Neural crest cell (in vitro differentiated cells): ENCODE measurements around the gene CDC14A. TPM values are rescaled to one million over a fixed set of nuclear protein-coding genes. Genes with fewer than 3 reads are reported as not detected.

Source experiments
- DNase-seq: peaks from one replicate; pipeline ENCODE4 v3.0.0; 2021; ENCODE audit warnings: low read depth, mixed read lengths, low spot score
- H3K27ac Mint-ChIP-seq: one replicate; pipeline ENCODE4 v1.8.0; 2021; ENCODE audit warnings: mild to moderate bottlenecking, mixed read lengths; ENCODE audit not compliant: unreplicated experiment
- H3K27me3 Mint-ChIP-seq: 2 replicates; pipeline ENCODE4 v1.8.0; 2021; ENCODE audit warnings: low read depth, mild to moderate bottlenecking, mixed read lengths
- H3K36me3 Mint-ChIP-seq: 2 replicates; pipeline ENCODE4 v1.8.0; 2021; ENCODE audit warnings: low read depth, mild to moderate bottlenecking, mixed read lengths
- H3K4me1 Mint-ChIP-seq: 2 replicates; pipeline ENCODE4 v1.8.0; 2021; ENCODE audit warnings: mixed read lengths
- H3K4me3 Mint-ChIP-seq: one replicate; pipeline ENCODE4 v1.8.0; 2021; ENCODE audit warnings: mild to moderate bottlenecking, mixed read lengths
- H3K9me3 Mint-ChIP-seq: 2 replicates; pipeline ENCODE4 v1.8.0; 2021; ENCODE audit warnings: mixed read lengths
- total RNA-seq: library from RNA; stranded (reverse); gene quantifications from 2 replicates; pipeline ENCODE4 v1.2.1, GENCODE V29; 2021
- TF ChIP-seq, protein P1 (sequence below): fragments of 200-600 bp; sonication (generic); conservative IDR thresholded peaks from 2 replicates; pipeline ENCODE4 v1.5.0; 2021; ENCODE audit warnings: antibody characterized with exemption, mild to moderate bottlenecking

Gene CDC14A
- total RNA-seq, 1 donor from 2014 or later: 15.7 TPM

DNA sequence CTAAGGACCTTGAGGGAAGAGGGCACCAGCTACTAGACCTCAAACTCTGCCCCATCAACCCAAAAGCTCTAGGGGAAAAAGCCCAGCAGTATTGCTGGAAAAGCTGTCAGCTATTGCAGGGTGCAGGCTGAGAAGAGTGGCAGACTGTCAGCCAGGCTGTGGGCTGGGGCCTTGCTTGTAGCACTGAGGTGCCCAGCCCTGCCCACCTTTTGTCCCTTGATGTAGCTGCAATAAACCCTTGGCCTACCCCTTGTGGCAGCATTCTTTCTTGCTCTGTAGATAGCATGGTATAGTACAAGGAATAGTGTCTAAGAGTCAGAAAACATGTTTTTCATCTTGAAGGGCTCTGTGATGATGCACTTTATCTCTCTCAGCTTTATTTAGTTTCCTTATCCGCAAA, 39.4 kb downstream of the CDC14A start:
- DNase-seq: no peak
- H3K9me3 Mint-ChIP-seq: no peaks in the 10 kb centered on the region
- no peaks in the 10 kb centered on the region for H3K36me3 Mint-ChIP-seq
- no peak overlapping the region for H3K4me3 Mint-ChIP-seq
- no peak overlapping the region for H3K27ac Mint-ChIP-seq
- no peaks in the 10 kb centered on the region for H3K27me3 Mint-ChIP-seq
- peaks cover 26% of the 10 kb centered on the region for H3K4me1 Mint-ChIP-seq
- TF ChIP-seq, protein P1, sequence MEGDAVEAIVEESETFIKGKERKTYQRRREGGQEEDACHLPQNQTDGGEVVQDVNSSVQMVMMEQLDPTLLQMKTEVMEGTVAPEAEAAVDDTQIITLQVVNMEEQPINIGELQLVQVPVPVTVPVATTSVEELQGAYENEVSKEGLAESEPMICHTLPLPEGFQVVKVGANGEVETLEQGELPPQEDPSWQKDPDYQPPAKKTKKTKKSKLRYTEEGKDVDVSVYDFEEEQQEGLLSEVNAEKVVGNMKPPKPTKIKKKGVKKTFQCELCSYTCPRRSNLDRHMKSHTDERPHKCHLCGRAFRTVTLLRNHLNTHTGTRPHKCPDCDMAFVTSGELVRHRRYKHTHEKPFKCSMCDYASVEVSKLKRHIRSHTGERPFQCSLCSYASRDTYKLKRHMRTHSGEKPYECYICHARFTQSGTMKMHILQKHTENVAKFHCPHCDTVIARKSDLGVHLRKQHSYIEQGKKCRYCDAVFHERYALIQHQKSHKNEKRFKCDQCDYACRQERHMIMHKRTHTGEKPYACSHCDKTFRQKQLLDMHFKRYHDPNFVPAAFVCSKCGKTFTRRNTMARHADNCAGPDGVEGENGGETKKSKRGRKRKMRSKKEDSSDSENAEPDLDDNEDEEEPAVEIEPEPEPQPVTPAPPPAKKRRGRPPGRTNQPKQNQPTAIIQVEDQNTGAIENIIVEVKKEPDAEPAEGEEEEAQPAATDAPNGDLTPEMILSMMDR: no peak

DNA sequence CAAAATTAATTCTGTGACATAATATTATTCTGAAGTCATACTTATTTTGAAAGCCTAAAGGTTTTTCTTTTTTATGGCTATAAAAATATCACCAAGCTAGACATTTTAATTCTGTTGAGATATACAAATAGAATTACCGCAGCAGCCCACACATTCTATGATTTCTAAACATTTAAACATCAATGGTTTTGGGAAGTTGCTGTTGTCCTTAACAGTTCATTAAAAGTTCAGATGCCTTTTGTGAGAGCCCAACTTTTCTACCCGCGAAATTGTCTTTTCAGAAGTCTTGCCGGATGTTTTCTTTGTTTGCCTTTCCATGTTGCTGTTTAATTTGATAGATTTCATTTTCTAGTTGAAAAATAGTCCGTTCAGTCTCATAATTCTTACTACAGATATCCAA, 40.5 kb downstream of the CDC14A start:
- Mint-ChIP-seq H3K27me3 (no peaks in the 10 kb centered on the region), H3K4me1 (peaks cover 17% of the 10 kb centered on the region), H3K4me3 (no peak overlapping the region), H3K27ac (no peak overlapping the region), H3K36me3 (no peaks in the 10 kb centered on the region), H3K9me3 (no peaks in the 10 kb centered on the region)
- TF ChIP-seq, protein P1: no peak
- DNase-seq: no peak

DNA sequence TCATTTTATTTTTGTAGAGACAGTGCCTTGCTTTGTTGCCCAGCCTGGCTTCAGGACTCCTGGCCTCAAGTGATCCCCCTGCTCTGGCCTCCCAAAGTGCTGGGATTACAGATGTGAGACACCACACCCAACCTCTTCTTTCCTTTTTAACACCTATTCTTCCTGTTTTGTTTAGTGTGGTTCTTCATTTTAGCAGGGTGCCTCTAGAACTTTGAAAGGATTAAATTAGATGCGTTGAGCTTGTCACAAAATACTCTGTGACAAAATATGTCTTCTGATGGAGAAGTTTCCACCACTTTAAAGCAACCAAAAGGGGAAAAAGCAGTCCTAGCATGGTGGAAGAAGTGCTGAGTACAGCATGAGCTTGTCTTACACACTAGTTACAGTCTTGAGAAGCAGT, 42.0 kb downstream of the CDC14A start:
- no peaks in the 10 kb centered on the region for H3K36me3 Mint-ChIP-seq
- TF ChIP-seq, protein P1: no peak
- peaks cover 13% of the 10 kb centered on the region for H3K4me1 Mint-ChIP-seq
- H3K27me3 Mint-ChIP-seq: no peaks in the 10 kb centered on the region
- DNase-seq: no peak
- no peaks in the 10 kb centered on the region for H3K9me3 Mint-ChIP-seq
- no peak overlapping the region for H3K4me3 Mint-ChIP-seq
- no peak overlapping the region for H3K27ac Mint-ChIP-seq

DNA sequence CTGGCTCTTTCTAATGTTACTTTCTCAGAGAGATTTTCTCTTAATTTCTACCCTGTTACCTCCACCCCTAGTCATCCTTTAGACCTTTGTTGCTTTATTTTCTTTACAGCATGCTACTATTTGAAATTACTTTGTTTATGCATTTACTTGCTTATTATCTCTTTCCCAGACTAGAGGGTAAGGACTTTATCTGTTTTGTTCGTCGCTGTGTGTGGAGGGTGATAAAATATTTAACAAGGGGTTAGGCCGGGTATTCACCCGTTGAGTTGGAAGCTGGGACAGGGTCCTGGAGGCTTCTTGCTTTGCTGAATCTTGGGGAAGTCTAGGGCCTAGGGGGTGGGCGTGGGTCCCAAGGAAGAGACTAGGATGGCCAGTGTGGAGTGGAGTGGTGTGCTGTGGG, 43.6 kb downstream of the CDC14A start:
- TF ChIP-seq, protein P1: no peak
- H3K9me3 Mint-ChIP-seq: no peaks in the 10 kb centered on the region
- no peak for DNase-seq
- H3K4me3 Mint-ChIP-seq: no peak overlapping the region
- peaks cover 25% of the 10 kb centered on the region for H3K4me1 Mint-ChIP-seq
- H3K36me3 Mint-ChIP-seq: no peaks in the 10 kb centered on the region
- H3K27ac Mint-ChIP-seq: no peak overlapping the region
- no peaks in the 10 kb centered on the region for H3K27me3 Mint-ChIP-seq

DNA sequence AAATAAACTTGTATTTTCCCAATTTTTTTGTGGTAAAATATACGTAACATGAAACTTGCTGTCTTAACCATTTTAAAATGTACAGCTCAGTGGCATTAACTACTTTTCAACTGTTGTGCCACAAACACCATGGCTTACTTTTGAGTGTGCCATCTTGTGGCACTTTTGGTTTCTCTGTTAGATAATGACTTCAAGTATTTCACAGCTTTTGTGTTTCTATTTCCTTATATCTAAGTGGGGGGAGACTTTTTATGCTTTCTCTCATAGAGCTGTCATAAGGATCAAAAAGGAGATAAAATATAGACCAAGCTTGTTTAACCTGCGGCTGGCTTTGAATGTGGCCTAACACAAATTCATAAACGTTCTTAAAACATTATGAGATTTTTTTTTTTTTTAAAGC, 44.3 kb downstream of the CDC14A start:
- Mint-ChIP-seq H3K36me3 (no peaks in the 10 kb centered on the region), H3K9me3 (no peaks in the 10 kb centered on the region), H3K4me1 (peaks cover 29% of the 10 kb centered on the region), H3K27me3 (no peaks in the 10 kb centered on the region), H3K27ac (no peak overlapping the region), H3K4me3 (no peak overlapping the region)
- TF ChIP-seq, protein P1: no peak
- no peak for DNase-seq

DNA sequence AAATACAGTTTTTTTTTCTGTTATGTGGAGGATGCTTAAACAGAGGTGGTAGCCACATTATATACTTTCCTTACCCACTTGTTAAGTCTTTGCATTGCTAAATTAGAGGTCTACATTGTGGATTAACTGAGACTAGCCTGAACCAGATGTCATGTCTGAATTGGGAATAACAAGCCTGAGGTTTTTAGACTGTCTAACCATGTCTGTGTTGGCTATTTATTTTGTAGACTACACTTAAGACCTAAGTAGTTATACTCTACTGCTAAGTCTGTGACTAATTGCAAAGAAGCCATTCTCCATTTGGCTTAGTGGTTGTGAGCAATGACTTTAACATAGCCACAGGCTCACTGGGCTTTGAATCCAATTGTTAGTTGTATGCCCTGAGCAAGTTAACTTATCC, 45.4 kb downstream of the CDC14A start:
- peaks cover 2% of the 10 kb centered on the region for H3K36me3 Mint-ChIP-seq
- no peak overlapping the region for H3K27ac Mint-ChIP-seq
- no peak for DNase-seq
- TF ChIP-seq, protein P1: no peak
- H3K4me1 Mint-ChIP-seq: peaks cover 24% of the 10 kb centered on the region
- no peaks in the 10 kb centered on the region for H3K9me3 Mint-ChIP-seq
- no peaks in the 10 kb centered on the region for H3K27me3 Mint-ChIP-seq
- H3K4me3 Mint-ChIP-seq: no peak overlapping the region
